Liver (tissue), 9 donors: ENCODE data around the gene CTU2. TPM values are rescaled to one million over a fixed set of nuclear protein-coding genes. Genes with fewer than 3 reads are reported as not detected.

ENCODE experiments used
- DNase-seq: peaks from one replicate; pipeline ENCODE4 v3.0.0-alpha.2; 2017; ENCODE audit warnings: low spot score
- H3K27ac ChIP-seq, 2 donors: one replicate each; pipeline ENCODE4 v1.7.0; 2013; ENCODE audit warnings: inconsistent platforms in 2 of 2, low read length in 2 of 2, control low read depth in 1 of 2, low read depth in 1 of 2, mild to moderate bottlenecking in 1 of 2
- H3K27me3 ChIP-seq, 4 donors: one replicate each; pipeline versions ENCODE4 v1.6.1 to v1.7.0; 2013; ENCODE audit warnings: low read length in 3 of 4, inconsistent platforms in 1 of 4, mild to moderate bottlenecking in 1 of 4, moderate library complexity in 1 of 4; ENCODE audit not compliant: control insufficient read depth in 4 of 4, insufficient read depth in 4 of 4
- H3K36me3 ChIP-seq, 4 donors: one replicate each; pipeline versions ENCODE4 v1.6.1 to v1.7.0; 2013; ENCODE audit warnings: low read length in 3 of 4, mild to moderate bottlenecking in 3 of 4, low read depth in 1 of 4, moderate library complexity in 1 of 4; ENCODE audit not compliant: control insufficient read depth in 4 of 4, insufficient read depth in 3 of 4
- H3K4me1 ChIP-seq, 4 donors: one replicate each; pipeline versions ENCODE4 v1.6.1 to v1.7.0; 2013; ENCODE audit warnings: low read length in 3 of 4, mild to moderate bottlenecking in 3 of 4, moderate library complexity in 1 of 4; ENCODE audit not compliant: control insufficient read depth in 4 of 4, insufficient read depth in 4 of 4
- H3K4me3 ChIP-seq, 3 donors: one replicate each; pipeline versions ENCODE4 v1.6.1 to v1.7.0; 2013; ENCODE audit warnings: low read length in 3 of 3, control low read depth in 1 of 3, low read depth in 1 of 3, mild to moderate bottlenecking in 1 of 3
- H3K9ac ChIP-seq, 2 donors: one replicate each; pipeline ENCODE4 v1.7.0; 2013; ENCODE audit warnings: low read length in 2 of 2, mild to moderate bottlenecking in 2 of 2, moderate library complexity in 2 of 2, control low read depth in 1 of 2, low read depth in 1 of 2
- H3K9me3 ChIP-seq, 4 donors: one replicate each; pipeline versions ENCODE4 v1.6.1 to v1.7.0; 2013; ENCODE audit warnings: low read length in 3 of 4; ENCODE audit not compliant: control insufficient read depth in 4 of 4
- EGR1 ChIP-seq, 2 donors: IDR thresholded peaks; 2 replicates each; pipeline ENCODE4 v1.6.1; 2016 to 2018; ENCODE audit warnings: antibody characterized with exemption in 2 of 2, low read depth in 2 of 2
- FOXA2 ChIP-seq: IDR thresholded peaks from 2 replicates; pipeline ENCODE4 v1.6.1; 2016; ENCODE audit warnings: antibody characterized with exemption
- HNF4A ChIP-seq, 2 donors: conservative IDR thresholded peaks; 2 replicates each; pipeline ENCODE4 v1.6.1; 2016; ENCODE audit warnings: antibody characterized with exemption in 2 of 2, mild to moderate bottlenecking in 2 of 2
- MAX ChIP-seq: IDR thresholded peaks from 2 replicates; pipeline ENCODE4 v1.6.1; 2016; ENCODE audit warnings: antibody characterized with exemption
- RAD21 ChIP-seq, 2 donors: IDR thresholded peaks; 2 replicates each; pipeline ENCODE4 v1.6.1; 2016; ENCODE audit warnings: antibody characterized with exemption in 2 of 2, mild to moderate bottlenecking in 2 of 2
- REST ChIP-seq: IDR thresholded peaks from 2 replicates; pipeline ENCODE4 v1.6.1; 2016; ENCODE audit warnings: antibody characterized with exemption, mild to moderate bottlenecking
- RXRA ChIP-seq, 2 donors: IDR thresholded peaks; 2 replicates each; pipeline ENCODE4 v1.6.1; 2017 to 2018; ENCODE audit warnings: antibody characterized with exemption in 2 of 2, mild to moderate bottlenecking in 1 of 2
- TAF1 ChIP-seq: conservative IDR thresholded peaks from 2 replicates; pipeline ENCODE4 v1.6.1; 2016; ENCODE audit warnings: antibody characterized with exemption, mild to moderate bottlenecking
- ZBTB33 ChIP-seq: IDR thresholded peaks from 2 replicates; pipeline ENCODE4 v1.6.1; 2016; ENCODE audit warnings: antibody characterized with exemption
- WGBS: extraction: QIAGEN DNeasy Blood & Tissue Kit; methylation state at CpG from one replicate; pipeline ENCODE4 v1.1.7; 2013; 5-methylcytosine and 5-hydroxymethylcytosine counted together
- polyA plus RNA-seq, 2 donors: library from polyadenylated mRNA; stranded (reverse) in 1 of 2; unstranded in 1 of 2; fragments of 200-250 nt in 1 of 2; fragments of >200 nt in 1 of 2; fragmentation: Nextera tagmentation in 1 of 2; extraction: Ambion mirVana in 1 of 2; gene quantifications; one replicate each; pipeline versions ENCODE4 v1.2.1 to v1.2.3, GENCODE V29; 2013 to 2015
- total RNA-seq, 2 donors: library from RNA; depleted of rRNA; stranded (reverse); fragments of >200 nt; gene quantifications; one replicate each; pipeline ENCODE4 v1.2.3, GENCODE V29; 2014
- donor health status: healthy.
- donor health status: healthy.
- donor health status: healthy.
- donor health status: healthy.
- donor health status: healthy.

The CTU2 gene
- total and polyA plus RNA-seq, 4 donors, result 7.0 to 8.5 (median 7.4) TPM

- no peak overlapping the region for H3K4me3 ChIP-seq
- WGBS, result 95% methylated on average over 11 of the region's 11 CpGs
- no peak overlapping the region for H3K9ac ChIP-seq
- H3K4me1 ChIP-seq, result no peaks in the 10 kb centered on the region
- no peak for DNase-seq
- no peaks in the 10 kb centered on the region for H3K27me3 ChIP-seq
- TF ChIP-seq MAX (no peak), RAD21 (IDR thresholded peaks at IDR 0.05) (no peak), FOXA2 (no peak), ZBTB33 (no peak), HNF4A (conservative IDR thresholded peaks at IDR 0.05) (no peak), EGR1 (IDR thresholded peaks at IDR 0.05; ENCODE audit: low read depth in 2 of 2) (no peak), REST (no peak)
- no peaks in the 10 kb centered on the region for H3K9me3 ChIP-seq
- H3K27ac ChIP-seq, result no peak overlapping the region
- H3K36me3 ChIP-seq, result peaks cover 29 to 94% (median 34%) of the 10 kb centered on the region in 4 donors
Measured at GRCh38 chr16:88718178-88718577, 11.9 kb downstream of the CTU2 start.

- DNase-seq, result no peak
- H3K9me3 ChIP-seq, result no peaks in the 10 kb centered on the region
- no peak overlapping the region for H3K27ac ChIP-seq
- 95% methylated on average over 29 of the region's 29 CpGs for WGBS
- H3K9ac ChIP-seq, result no peak overlapping the region
- no peaks in the 10 kb centered on the region for H3K4me1 ChIP-seq
- no peak overlapping the region for H3K4me3 ChIP-seq
- H3K27me3 ChIP-seq, result no peaks in the 10 kb centered on the region
- peaks cover 29 to 91% (median 37%) of the 10 kb centered on the region in 4 donors for H3K36me3 ChIP-seq
- TF ChIP-seq FOXA2 (no peak), TAF1 (no peak), HNF4A (conservative IDR thresholded peaks at IDR 0.05) (no peak), RXRA (IDR thresholded peaks at IDR 0.05) (no peak), MAX (no peak), REST (no peak)
Measured at GRCh38 chr16:88719267-88719932, 13.1 kb downstream of the CTU2 start.
